ENCODE results near the gene PDGFRB.

GRCh38 chr5:150155258-150156026 lies at the start of gene PDGFRB:
- TF ChIP-seq CTCF (conservative IDR thresholded peaks at IDR 0.05 in 1 of 2, IDR thresholded peaks at IDR 0.05 in 1 of 2; ENCODE audit: extremely low read depth in 1 of 2, insufficient read depth in 1 of 2, low read depth in 1 of 2, low read length in 2 of 2) (no peak), EZH2 (IDR thresholded peaks at IDR 0.05; ENCODE audit: borderline replicate concordance, low read length) (no peak)
